GM19395 (cell line): Measurements from ENCODE around the gene ARRB2.
"Not testable (repeated sequence)": the region's sequence is repeated elsewhere in the genome, so short reads cannot be mapped to it uniquely, and the experiment has no call there.

Source experiments
- ATAC-seq: cut with Tn5 transposase; IDR thresholded peaks from one replicate; pipeline ENCODE4 v1.9.1; 2021; ENCODE audit warnings: mild to moderate bottlenecking, moderate library complexity; ENCODE audit not compliant: unreplicated experiment

ARRB2 gene

GRCh38 chr17:4699401-4700056 lies 10.9 kb upstream of the ARRB2 start:
- not testable (repeated sequence) for ATAC-seq

GRCh38 chr17:4701116-4701515 lies 9.3 kb upstream of the ARRB2 start:
- no peak for ATAC-seq

GRCh38 chr17:4703330-4703691 lies 7.1 kb upstream of the ARRB2 start:
- ATAC-seq = no peak

- not testable (repeated sequence) for ATAC-seq
These were observed 5.9 kb upstream of the ARRB2 start for GRCh38 chr17:4704574-4704907.

GRCh38 chr17:4704991-4705390 lies 5.4 kb upstream of the ARRB2 start:
- ATAC-seq = no peak

GRCh38 chr17:4706121-4706520 lies 4.3 kb upstream of the ARRB2 start:
- ATAC-seq = no peak

GRCh38 chr17:4708436-4708835 lies 2.0 kb upstream of the ARRB2 start:
- ATAC-seq = no peak

GRCh38 chr17:4710693-4711634 lies 532 bp downstream of the ARRB2 start:
- ATAC-seq = peak; percentile 4

GRCh38 chr17:4711661-4712181 lies 1.3 kb downstream of the ARRB2 start:
- no peak for ATAC-seq

- ATAC-seq = no peak
These were observed 2.1 kb downstream of the ARRB2 start for GRCh38 chr17:4712526-4712925.

GRCh38 chr17:4714340-4715062 lies 4.1 kb downstream of the ARRB2 start:
- not testable (repeated sequence) for ATAC-seq

- ATAC-seq = no peak
These were observed 4.8 kb downstream of the ARRB2 start for GRCh38 chr17:4715063-4715744.

GRCh38 chr17:4716081-4716480 lies 5.6 kb downstream of the ARRB2 start:
- no peak for ATAC-seq

GRCh38 chr17:4717791-4718190 lies 7.4 kb downstream of the ARRB2 start:
- no peak for ATAC-seq

- no peak for ATAC-seq
These were observed 7.8 kb downstream of the ARRB2 start for GRCh38 chr17:4718276-4718675.

- no peak for ATAC-seq
These were observed 8.7 kb downstream of the ARRB2 start for GRCh38 chr17:4719146-4719545.

GRCh38 chr17:4719684-4720221 lies 9.3 kb downstream of the ARRB2 start:
- no peak for ATAC-seq

GRCh38 chr17:4720787-4721186 lies 10.4 kb downstream of the ARRB2 start:
- no peak for ATAC-seq

- ATAC-seq = no peak
These were observed 11.0 kb downstream of the ARRB2 start for GRCh38 chr17:4721203-4722135.
